Parathyroid adenoma (tissue), 2 donors: ENCODE data around the gene KCNA5.
A peak's percentile ranks its signal among the peaks of the same experiment; 100 is the strongest.

ENCODE experiments used
- H2AFZ ChIP-seq: fragments of 300-600 bp; sonication (generic); one replicate; pipeline ENCODE4 v1.7.0; 2017; ENCODE audit warnings: antibody characterized with exemption, mild to moderate bottlenecking
- H3K27ac ChIP-seq: fragments of 300-600 bp; sonication (generic); one replicate; pipeline ENCODE4 v1.7.0; 2017
- H3K27me3 ChIP-seq: fragments of 300-600 bp; sonication (generic); one replicate; pipeline ENCODE4 v1.7.0; 2017; ENCODE audit warnings: low read length; ENCODE audit not compliant: control insufficient read depth, insufficient read depth
- H3K36me3 ChIP-seq: fragments of 300-600 bp; sonication (generic); one replicate; pipeline ENCODE4 v1.7.0; 2017; ENCODE audit warnings: low read length; ENCODE audit not compliant: control insufficient read depth, insufficient read depth
- H3K4me1 ChIP-seq: fragments of 300-600 bp; sonication (generic); one replicate; pipeline ENCODE4 v1.7.0; 2017; ENCODE audit warnings: control low read depth
- H3K4me2 ChIP-seq: fragments of 300-600 bp; sonication (generic); one replicate; pipeline ENCODE4 v1.7.0; 2017; ENCODE audit warnings: low read length
- H3K4me3 ChIP-seq: fragments of 300-600 bp; sonication (generic); one replicate; pipeline ENCODE4 v1.7.0; 2017; ENCODE audit warnings: low read depth, low read length
- H3K79me2 ChIP-seq: fragments of 300-600 bp; sonication (generic); one replicate; pipeline ENCODE4 v1.7.0; 2017; ENCODE audit warnings: control low read depth
- H3K9ac ChIP-seq: fragments of 300-600 bp; sonication (generic); one replicate; pipeline ENCODE4 v1.7.0; 2017; ENCODE audit warnings: mild to moderate bottlenecking
- H3K9me3 ChIP-seq: fragments of 300-600 bp; sonication (generic); one replicate; pipeline ENCODE4 v1.7.0; 2017; ENCODE audit warnings: low read length; ENCODE audit not compliant: control insufficient read depth
- TF ChIP-seq, protein P1 (sequence below): fragments of 300-600 bp; sonication (generic); IDR thresholded peaks from one replicate; pipeline ENCODE4 v1.7.0; 2017; ENCODE audit warnings: antibody characterized with exemption, mild to moderate bottlenecking
- donor health status: primary hyperparathyroidism.

KCNA5 gene

DNA sequence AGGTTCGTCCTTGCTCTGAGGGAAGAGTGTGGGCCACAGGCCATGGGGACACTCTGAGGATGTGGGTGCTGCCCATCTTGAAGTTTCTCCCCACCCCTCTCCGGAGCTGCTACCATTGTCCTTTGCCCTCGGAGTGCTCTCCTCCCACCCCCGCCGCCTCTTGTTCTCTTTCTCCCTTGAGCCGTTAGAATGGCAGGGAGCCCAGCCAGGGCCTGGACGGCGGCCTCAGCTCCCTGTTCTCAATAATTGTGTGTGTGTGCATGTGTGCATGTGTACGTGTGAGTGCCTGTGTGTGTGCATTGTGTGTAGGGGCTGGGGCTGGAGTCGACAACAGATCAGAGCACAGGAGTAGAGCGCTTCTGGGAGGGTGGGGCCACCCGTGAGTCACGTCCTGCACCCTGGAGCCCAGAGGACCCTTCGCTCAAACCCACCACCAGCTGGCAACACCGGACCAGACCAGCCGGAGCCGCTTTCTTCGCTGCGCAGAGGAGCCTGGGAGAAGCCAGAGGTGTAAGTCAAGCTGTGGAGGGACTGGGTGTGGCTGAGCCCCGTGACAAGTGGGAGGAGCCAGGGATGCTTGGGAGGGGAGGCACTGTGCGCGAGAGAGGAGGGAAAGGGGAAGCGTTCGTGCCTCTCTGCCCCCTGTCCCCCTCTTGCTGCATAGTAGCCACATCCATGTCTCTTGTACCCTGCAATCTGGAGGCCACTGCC lies 25.9 kb upstream of the KCNA5 start:
- Histone ChIP-seq H3K4me2 (no peak overlapping the region), H2AFZ (no peak overlapping the region), H3K79me2 (no peaks in the 10 kb centered on the region), H3K4me3 (no peak overlapping the region), H3K9me3 (no peaks in the 10 kb centered on the region), H3K4me1 (no peaks in the 10 kb centered on the region), H3K27me3 (no peaks in the 10 kb centered on the region), H3K27ac (no peak overlapping the region), H3K9ac (no peak overlapping the region), H3K36me3 (no peaks in the 10 kb centered on the region)
- TF ChIP-seq, protein P1, sequence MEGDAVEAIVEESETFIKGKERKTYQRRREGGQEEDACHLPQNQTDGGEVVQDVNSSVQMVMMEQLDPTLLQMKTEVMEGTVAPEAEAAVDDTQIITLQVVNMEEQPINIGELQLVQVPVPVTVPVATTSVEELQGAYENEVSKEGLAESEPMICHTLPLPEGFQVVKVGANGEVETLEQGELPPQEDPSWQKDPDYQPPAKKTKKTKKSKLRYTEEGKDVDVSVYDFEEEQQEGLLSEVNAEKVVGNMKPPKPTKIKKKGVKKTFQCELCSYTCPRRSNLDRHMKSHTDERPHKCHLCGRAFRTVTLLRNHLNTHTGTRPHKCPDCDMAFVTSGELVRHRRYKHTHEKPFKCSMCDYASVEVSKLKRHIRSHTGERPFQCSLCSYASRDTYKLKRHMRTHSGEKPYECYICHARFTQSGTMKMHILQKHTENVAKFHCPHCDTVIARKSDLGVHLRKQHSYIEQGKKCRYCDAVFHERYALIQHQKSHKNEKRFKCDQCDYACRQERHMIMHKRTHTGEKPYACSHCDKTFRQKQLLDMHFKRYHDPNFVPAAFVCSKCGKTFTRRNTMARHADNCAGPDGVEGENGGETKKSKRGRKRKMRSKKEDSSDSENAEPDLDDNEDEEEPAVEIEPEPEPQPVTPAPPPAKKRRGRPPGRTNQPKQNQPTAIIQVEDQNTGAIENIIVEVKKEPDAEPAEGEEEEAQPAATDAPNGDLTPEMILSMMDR, result no peak

DNA sequence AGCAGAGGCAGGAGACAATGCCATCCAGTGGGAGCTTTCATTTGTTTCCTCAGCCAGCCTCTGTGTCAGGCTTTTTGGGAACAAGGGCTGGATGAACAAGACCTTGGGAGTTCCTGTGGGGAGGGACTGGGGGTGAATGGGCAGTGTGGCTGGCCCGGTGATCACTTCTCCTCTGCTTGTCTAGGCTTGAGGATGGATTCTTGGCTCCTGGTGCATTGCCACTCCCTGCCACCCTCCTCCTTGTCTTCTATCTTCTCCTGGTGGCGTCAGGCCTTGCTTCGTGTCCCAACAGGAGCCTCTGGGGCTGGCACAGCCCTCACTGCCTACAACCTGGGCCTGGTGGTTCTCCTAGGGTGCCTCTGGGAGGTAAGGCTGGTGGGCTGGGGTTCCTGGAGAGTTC lies 25.0 kb upstream of the KCNA5 start:
- H3K9me3 ChIP-seq, result no peaks in the 10 kb centered on the region
- no peak overlapping the region for H3K4me3 ChIP-seq
- H3K4me1 ChIP-seq, result no peaks in the 10 kb centered on the region
- TF ChIP-seq, protein P1, result no peak
- H3K27me3 ChIP-seq, result no peaks in the 10 kb centered on the region
- H3K36me3 ChIP-seq, result no peaks in the 10 kb centered on the region
- no peak overlapping the region for H3K9ac ChIP-seq
- no peaks in the 10 kb centered on the region for H3K79me2 ChIP-seq
- H3K27ac ChIP-seq, result no peak overlapping the region
- H3K4me2 ChIP-seq, result no peak overlapping the region
- H2AFZ ChIP-seq, result no peak overlapping the region

DNA sequence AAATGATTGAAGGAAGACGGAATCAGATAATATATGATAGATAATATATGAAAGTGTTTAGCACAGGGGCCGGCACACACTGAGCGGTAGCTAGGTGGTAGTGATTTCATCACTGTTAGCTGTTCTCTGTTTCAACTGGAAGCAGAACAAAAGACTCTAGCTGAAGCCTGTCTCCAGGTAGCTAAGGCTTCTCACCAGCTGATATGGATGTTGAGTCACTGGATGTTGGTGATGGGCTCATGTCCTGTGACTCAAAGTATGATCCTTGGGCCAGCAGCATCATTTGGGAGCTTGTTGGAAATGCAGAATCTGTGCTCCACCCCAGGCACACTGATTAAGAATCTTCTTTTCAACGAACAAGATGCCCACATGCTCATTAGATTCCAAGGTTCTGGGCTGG lies 21.7 kb upstream of the KCNA5 start:
- Histone ChIP-seq H3K9me3 (no peaks in the 10 kb centered on the region), H3K27me3 (no peaks in the 10 kb centered on the region), H2AFZ (no peak overlapping the region), H3K27ac (no peak overlapping the region), H3K79me2 (no peaks in the 10 kb centered on the region), H3K4me2 (no peak overlapping the region), H3K4me3 (no peak overlapping the region), H3K4me1 (no peaks in the 10 kb centered on the region), H3K36me3 (no peaks in the 10 kb centered on the region), H3K9ac (no peak overlapping the region)
- TF ChIP-seq, protein P1, result no peak

DNA sequence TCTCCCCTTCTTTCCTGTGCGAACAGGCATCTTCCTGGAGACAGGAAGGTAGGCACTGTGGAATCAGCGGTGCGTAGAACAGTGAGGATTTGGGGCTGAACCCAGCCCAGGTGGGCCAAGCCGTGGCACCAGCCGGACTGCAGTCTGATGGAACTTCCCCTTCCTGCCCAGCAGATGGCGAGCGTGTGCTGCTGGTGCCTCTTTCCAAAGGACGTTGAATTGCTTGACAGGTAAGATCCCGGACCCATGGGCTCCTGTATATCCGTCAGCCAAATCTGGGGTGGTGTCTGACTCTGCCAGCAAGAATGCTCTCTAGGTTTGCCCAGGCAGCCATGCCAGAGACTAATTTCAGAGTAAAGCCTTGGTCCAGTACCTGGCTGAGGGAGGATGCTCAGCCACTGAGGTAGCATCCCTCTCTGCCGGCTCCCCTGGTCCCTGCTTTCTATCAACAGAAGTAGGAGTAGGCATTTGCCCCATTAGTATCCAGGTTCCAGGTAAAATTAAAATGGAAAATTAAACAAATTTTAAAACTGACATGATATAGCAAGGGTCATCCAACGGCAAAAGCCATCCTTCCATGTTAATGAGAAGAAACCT lies 21.1 kb upstream of the KCNA5 start:
- Histone ChIP-seq H3K4me3 (no peak overlapping the region), H3K4me1 (no peaks in the 10 kb centered on the region), H3K27me3 (no peaks in the 10 kb centered on the region), H3K9me3 (no peaks in the 10 kb centered on the region), H3K9ac (no peak overlapping the region), H3K36me3 (no peaks in the 10 kb centered on the region), H3K27ac (no peak overlapping the region), H3K4me2 (no peak overlapping the region), H2AFZ (no peak overlapping the region), H3K79me2 (no peaks in the 10 kb centered on the region)
- TF ChIP-seq, protein P1, result peak; percentile 86

DNA sequence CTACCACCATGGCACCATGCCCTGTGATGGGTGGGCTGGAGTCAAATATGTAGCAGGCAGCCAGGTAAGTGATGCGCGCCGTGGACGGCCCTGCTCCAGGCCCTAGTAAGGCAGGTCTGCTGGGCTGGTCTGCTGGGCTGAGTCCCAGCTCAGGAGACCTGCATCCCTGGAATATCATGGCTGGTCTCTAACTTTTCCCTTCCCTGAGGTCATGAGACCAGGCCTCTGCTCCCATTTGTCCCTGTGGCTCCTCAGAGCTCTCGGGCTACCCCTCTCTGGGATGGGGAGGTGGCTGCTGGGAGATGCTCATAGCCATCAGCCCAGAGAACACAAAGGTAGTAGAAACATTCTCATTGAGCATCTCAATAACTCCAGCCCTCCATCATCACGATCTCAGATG lies 19.8 kb upstream of the KCNA5 start:
- no peaks in the 10 kb centered on the region for H3K79me2 ChIP-seq
- no peaks in the 10 kb centered on the region for H3K4me1 ChIP-seq
- no peak overlapping the region for H3K27ac ChIP-seq
- H3K9ac ChIP-seq, result no peak overlapping the region
- no peaks in the 10 kb centered on the region for H3K27me3 ChIP-seq
- H3K9me3 ChIP-seq, result no peaks in the 10 kb centered on the region
- no peak overlapping the region for H3K4me3 ChIP-seq
- TF ChIP-seq, protein P1, result no peak
- no peak overlapping the region for H3K4me2 ChIP-seq
- no peaks in the 10 kb centered on the region for H3K36me3 ChIP-seq
- H2AFZ ChIP-seq, result no peak overlapping the region
